ENCODE data around the gene METTL17.
"Not testable (repeated sequence)": the region's sequence is repeated elsewhere in the genome, so short reads cannot be mapped to it uniquely, and the experiment has no call there.

The METTL17 gene, protein sequence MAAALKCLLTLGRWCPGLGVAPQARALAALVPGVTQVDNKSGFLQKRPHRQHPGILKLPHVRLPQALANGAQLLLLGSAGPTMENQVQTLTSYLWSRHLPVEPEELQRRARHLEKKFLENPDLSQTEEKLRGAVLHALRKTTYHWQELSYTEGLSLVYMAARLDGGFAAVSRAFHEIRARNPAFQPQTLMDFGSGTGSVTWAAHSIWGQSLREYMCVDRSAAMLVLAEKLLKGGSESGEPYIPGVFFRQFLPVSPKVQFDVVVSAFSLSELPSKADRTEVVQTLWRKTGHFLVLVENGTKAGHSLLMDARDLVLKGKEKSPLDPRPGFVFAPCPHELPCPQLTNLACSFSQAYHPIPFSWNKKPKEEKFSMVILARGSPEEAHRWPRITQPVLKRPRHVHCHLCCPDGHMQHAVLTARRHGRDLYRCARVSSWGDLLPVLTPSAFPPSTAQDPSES

DNA sequence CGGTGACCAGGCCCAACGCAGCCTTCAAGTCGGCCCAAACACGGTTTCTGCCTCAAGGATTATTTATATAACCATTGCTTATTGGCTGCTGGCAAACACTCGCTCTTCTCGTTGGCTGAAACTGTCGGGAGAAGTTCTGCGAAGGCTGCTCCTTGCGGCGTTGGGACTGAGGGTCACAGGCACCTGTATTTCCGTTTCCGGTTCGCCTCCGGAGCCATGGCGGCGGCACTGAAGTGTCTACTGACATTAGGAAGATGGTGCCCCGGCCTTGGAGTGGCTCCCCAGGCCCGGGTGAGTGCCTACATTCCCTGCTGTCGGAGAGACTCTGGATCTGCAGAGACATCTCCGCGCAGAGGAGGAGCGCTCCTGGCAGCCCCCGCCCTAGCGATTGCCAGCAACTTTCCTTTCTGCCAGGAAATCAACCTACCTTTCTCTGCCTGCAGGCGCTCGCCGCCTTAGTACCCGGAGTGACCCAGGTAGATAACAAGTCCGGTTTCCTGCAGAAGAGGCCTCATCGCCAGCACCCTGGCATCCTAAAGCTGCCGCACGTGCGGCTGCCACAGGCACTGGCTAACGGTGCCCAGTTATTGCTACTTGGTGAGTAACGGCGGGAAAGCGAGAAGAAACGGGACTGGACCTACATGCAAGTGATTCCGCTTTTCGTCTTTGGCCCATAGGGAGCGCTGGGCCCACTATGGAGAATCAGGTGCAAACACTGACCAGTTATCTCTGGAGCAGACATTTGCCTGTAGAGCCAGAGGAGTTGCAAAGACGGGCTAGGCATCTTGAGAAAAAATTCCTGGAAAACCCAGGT is at the start of gene METTL17:
TSS of gene METTL17 (plus strand) at position 194 of the 814 bp plus-strand sequence. CDS start at position 217, 23 bp downstream.
- peak; percentile 97 to 98 for ATAC-seq (replicated peaks)
- Mint-ChIP-seq H3K4me3 (peak within 1 kb of the TSS; percentile 92), H3K36me3 (peaks cover 7 to 22% of the 10 kb centered on the region in 2 donors), H3K4me1 (peaks cover 8 to 18% of the 10 kb centered on the region in 2 donors), H3K27me3 (no peaks in the 10 kb centered on the region), H3K9me3 (no peaks in the 10 kb centered on the region), H3K27ac (peak within 1 kb of the TSS; percentile 92)
- DNase-seq, result peak; percentile 89

DNA sequence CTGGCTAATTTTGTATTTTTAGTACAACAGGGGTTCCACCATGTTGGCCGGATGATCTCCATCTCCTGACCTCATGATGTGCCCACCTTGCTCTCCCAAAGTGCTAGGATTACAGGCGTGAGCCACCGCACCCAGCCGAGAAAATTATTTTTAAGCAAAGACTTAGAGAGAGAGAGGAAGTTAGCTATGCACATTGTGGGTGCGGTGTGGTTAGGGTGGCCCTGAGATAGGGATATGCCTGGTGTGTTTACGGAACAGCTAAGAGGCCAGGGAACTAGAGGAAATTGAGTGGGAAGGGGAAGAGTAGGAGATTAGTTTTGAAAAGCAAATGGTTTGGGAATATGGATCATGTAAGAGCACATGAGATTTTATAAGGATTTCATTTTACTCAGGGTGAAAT is 44.6 kb upstream of the METTL17 start:
- H3K27me3 Mint-ChIP-seq, result peaks cover 24 to 34% of the 10 kb centered on the region in 2 donors
- not testable (repeated sequence) for H3K9me3 Mint-ChIP-seq; H3K27ac Mint-ChIP-seq; ATAC-seq (replicated peaks); H3K4me3 Mint-ChIP-seq; H3K4me1 Mint-ChIP-seq; H3K36me3 Mint-ChIP-seq; DNase-seq

DNA sequence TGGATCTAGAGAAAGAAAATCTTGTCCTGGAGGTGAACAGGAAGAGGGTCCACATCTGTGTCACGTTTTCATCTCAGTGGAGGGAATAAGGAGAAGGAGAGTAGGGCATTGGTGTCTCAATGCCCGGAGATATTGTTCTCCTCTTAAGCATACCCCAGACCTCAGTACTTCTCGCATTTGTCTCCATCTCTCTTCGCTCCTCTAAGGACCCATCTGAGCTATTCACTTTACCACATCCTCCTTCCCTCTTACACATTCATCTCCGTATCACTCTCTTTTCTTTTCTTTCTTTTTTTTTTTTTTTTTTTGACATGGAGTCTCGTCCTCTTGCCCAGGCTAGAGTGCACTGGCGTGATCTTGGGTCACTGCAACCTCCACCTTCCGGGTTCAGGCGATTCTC is 43.1 kb upstream of the METTL17 start:
- DNase-seq; H3K27ac Mint-ChIP-seq; ATAC-seq (replicated peaks); H3K4me3 Mint-ChIP-seq; H3K4me1 Mint-ChIP-seq; H3K9me3 Mint-ChIP-seq; H3K36me3 Mint-ChIP-seq: not testable (repeated sequence)
- peaks cover 28 to 36% of the 10 kb centered on the region in 2 donors for H3K27me3 Mint-ChIP-seq

DNA sequence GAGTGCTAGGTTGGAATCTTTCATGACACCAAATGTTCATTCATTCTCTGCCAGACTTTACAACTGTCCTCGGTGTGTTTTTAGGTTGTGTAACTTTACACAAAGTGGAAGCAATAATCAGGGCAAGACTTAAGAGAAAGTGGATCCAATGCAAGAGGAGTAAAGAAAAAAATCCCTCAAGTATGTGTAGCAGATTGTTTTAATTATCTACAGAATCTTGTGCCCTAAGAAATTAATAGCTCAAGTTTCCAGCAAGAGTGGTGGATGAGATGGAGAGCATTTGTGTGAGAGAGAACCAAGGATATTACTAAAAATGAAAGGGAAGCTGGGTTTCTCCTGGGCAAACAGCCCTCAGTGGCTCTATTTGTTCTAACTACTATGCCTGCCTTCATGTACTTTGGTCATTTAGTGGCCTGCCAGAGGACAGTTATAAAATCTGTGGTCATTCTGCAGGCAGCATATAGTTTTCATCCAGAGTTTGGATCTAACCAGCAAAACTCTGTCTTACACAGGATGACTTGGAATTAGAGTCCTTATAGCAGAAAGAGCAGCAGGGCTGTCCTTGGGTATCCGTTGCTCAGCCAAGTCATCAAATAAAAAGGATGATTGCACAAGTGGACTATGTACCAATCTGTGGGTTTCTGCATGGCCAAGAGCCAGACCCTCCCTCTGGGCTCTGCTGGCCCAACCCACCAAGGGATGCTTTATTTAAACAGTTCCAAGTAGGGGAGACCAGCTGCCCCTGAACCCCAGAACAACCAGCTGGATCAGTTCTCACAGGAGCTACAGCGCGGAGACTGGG is 34.8 kb upstream of the METTL17 start, which contains the start of gene RNASE2:
TSS of gene RNASE2 (plus strand) at position 752 of the 802 bp plus-strand sequence. CDS start 285 bp downstream, outside the sequence.
- not testable (repeated sequence) for H3K4me3 Mint-ChIP-seq; H3K4me1 Mint-ChIP-seq; H3K9me3 Mint-ChIP-seq; H3K27ac Mint-ChIP-seq; ATAC-seq (replicated peaks); H3K36me3 Mint-ChIP-seq; DNase-seq
- peaks cover 34 to 40% of the 10 kb centered on the region in 2 donors for H3K27me3 Mint-ChIP-seq

DNA sequence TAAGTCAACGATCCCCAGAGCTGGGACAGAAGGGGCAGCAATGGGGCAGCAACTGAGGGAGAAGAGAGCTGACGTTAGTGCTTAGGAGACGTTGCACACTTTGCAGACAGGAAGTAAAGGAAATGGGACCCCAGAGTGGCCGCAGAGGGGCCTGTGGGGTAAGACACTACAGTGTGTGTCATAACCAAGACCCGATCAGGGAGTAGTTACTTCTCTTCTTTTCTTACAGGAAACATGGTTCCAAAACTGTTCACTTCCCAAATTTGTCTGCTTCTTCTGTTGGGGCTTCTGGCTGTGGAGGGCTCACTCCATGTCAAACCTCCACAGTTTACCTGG is 34.3 kb upstream of the METTL17 start:
- not testable (repeated sequence) for H3K36me3 Mint-ChIP-seq; H3K9me3 Mint-ChIP-seq; ATAC-seq (replicated peaks); H3K4me1 Mint-ChIP-seq; DNase-seq; H3K4me3 Mint-ChIP-seq; H3K27ac Mint-ChIP-seq
- H3K27me3 Mint-ChIP-seq, result peaks cover 31 to 35% of the 10 kb centered on the region in 2 donors

DNA sequence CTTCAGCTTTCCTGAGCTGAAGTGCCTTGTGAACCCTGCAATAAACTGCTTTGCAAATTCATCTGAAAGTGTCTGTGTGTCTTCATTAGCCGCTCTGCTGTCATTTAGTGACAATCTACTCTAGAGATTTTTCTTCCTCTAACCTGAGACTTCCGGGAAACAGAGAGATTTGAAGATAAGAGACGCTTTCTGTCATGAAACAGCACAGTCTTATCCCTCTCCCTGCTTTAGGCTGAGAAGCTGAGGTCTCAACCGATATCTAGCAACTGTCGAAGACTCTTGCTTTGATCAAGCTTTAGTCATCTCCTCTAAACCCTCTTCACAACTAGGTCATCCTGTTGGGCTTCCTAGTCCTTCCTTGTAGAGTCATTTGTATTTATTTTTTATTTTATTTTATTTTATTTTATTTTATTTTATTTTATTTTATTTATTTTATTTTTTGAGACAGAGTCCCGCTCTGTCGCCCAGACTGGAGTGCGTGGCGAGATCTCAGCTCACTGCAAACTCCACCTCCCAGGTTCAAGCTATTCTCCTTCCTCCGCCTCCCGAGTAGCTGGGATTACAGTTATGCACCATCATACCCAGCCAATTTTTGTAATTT is 33.3 kb upstream of the METTL17 start:
- Mint-ChIP-seq H3K27me3 (peaks cover 31 to 34% of the 10 kb centered on the region in 2 donors), H3K36me3 (no peaks in the 10 kb centered on the region), H3K4me3 (no peak overlapping the region), H3K4me1 (peaks cover 0 to 14% of the 10 kb centered on the region in 2 donors), H3K27ac (no peak overlapping the region), H3K9me3 (no peaks in the 10 kb centered on the region)
- ATAC-seq (replicated peaks) (no peak), DNase-seq (no peak)

DNA sequence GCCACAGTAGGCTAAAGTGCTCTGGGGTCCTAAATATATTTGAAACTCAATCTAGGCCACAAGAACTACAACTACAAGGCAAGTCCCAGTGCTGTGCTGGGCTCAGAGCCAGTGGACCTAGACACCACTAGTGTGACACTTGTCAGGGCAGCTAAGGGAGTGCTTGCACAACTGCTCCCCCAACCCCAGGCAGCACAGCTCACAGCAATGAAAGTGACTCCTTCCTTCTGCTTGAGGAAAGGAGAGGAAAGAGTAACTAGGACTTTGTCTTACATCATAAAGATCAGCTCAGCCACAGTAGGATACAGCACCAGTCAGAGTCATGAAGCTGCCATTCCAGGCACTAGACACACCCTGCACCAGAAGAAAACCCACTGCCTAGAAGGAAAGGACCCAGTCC is 30.8 kb upstream of the METTL17 start:
- not testable (repeated sequence) for DNase-seq; H3K27ac Mint-ChIP-seq; H3K36me3 Mint-ChIP-seq; ATAC-seq (replicated peaks); H3K4me3 Mint-ChIP-seq; H3K9me3 Mint-ChIP-seq
- Mint-ChIP-seq H3K27me3 (peaks cover 33 to 35% of the 10 kb centered on the region in 2 donors), H3K4me1 (peaks cover 0 to 18% of the 10 kb centered on the region in 2 donors)

DNA sequence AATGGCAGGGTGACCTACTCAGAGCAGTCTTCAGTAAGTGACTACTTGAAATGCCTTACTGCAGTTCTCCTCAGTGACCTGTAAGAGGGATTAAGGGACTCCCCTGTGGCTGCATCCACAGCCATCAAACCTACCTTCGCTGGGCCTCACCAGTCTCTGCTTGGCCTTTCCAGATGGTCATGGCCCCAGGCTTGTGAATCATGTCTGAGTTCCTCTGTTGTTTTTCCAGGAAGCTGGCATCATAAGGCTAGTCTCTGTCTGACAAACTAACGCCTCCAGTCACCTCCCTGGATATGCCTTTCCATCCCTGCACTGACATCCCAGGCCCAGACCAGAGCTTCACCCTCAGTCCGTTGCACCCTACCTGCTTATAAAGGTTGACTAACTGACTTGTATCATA is 20.4 kb upstream of the METTL17 start:
- Mint-ChIP-seq H3K4me3 (no peak overlapping the region), H3K27me3 (peaks cover 45 to 51% of the 10 kb centered on the region in 2 donors)
- no peak for ATAC-seq (replicated peaks)

DNA sequence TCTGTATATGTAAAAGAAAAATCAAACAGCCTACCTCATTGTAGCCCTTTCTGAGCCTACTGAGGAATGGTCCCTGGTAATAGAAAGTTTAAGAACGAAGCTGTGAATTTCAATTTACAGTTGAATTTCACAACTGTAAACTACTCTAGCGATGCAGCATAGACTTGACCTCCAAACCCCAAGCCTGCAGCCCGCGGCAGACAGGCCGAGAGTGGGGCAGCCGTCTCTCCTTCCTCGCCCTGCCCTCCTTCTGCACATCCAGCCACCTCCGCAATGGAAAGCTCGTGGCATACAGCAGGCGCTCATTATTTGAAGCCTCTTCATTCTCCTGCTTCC is 19.2 kb upstream of the METTL17 start:
- H3K36me3 Mint-ChIP-seq, result no peaks in the 10 kb centered on the region
- H3K27me3 Mint-ChIP-seq, result peaks cover 41 to 54% of the 10 kb centered on the region in 2 donors
- no peaks in the 10 kb centered on the region for H3K9me3 Mint-ChIP-seq
- H3K4me1 Mint-ChIP-seq, result peaks cover 10 to 13% of the 10 kb centered on the region in 2 donors
- peak overlapping the region; percentile 86 to 93 for H3K4me3 Mint-ChIP-seq
- peak overlapping the region; percentile 86 for H3K27ac Mint-ChIP-seq
- DNase-seq (no peak), ATAC-seq (replicated peaks) (peak; percentile 14 to 19)

More for the DNA sequence above, 20.4 kb upstream of the METTL17 start:
- H3K36me3 Mint-ChIP-seq, result no peaks in the 10 kb centered on the region
- H3K4me1 Mint-ChIP-seq, result peaks cover 10 to 13% of the 10 kb centered on the region in 2 donors
- no peak overlapping the region for H3K27ac Mint-ChIP-seq
- H3K9me3 Mint-ChIP-seq, result no peaks in the 10 kb centered on the region
- DNase-seq, result no peak

DNA sequence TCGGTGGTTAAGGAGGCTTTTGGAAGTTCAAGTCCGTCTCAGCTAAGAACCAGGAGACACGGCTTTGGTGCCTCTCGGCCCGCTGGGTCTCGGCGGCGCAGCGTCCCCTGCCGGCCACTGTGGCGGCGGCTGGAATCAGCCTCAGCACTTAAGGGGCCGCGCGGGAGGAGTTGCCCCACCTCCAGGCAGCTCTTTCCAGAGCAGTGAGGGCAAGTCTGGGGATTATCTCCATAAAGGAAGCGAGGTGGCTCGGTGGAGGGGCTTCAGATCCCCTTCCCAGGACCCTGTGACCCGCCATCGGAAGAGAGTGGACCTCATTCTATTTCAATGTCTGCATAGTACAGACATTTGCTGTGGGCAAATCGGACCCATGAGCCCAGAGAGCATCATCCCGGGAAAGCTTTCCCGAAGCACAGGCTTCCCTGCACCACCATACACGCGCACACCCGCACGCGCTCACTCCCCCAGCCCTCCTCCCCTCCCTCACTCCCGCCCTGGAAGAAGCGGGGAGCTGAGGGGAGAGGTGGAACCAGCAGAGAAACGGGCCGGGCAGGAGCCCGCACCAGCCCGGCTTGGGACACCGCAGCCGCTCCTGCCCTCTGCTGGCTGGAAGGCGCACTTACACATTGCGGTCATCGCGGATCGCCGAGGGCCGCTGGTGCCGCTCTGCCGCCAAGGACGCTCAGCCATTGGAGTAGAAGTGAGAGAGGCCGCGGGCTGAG is 18.6 kb upstream of the METTL17 start:
- DNase-seq, result peak; percentile 80
- H3K36me3 Mint-ChIP-seq, result no peaks in the 10 kb centered on the region
- H3K27me3 Mint-ChIP-seq, result peaks cover 41 to 54% of the 10 kb centered on the region in 2 donors
- ATAC-seq (replicated peaks), result peak; percentile 90 to 95
- H3K9me3 Mint-ChIP-seq, result no peaks in the 10 kb centered on the region
- H3K4me3 Mint-ChIP-seq, result peak overlapping the region; percentile 86 to 93
- peaks cover 10 to 13% of the 10 kb centered on the region in 2 donors for H3K4me1 Mint-ChIP-seq
- peak overlapping the region; percentile 86 for H3K27ac Mint-ChIP-seq

DNA sequence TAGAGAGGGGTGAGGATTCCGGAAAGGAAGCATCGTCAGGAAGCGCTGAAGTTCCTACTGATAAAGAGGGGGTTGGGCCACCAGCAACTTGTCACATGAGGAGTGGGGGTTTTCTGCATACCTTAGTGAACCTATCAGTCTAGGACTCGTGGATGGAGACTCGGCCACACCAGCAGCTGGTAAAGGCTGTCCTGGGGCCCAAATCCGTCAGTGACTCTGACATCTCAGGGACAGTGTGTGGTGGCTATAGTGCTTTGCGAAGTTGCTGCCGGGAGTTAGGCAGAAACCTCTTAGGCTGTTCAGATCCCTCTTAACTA is 18.1 kb upstream of the METTL17 start:
- DNase-seq, result no peak
- ATAC-seq (replicated peaks), result peak; percentile 31 to 44
- H3K9me3 Mint-ChIP-seq, result no peaks in the 10 kb centered on the region
- peaks cover 41 to 54% of the 10 kb centered on the region in 2 donors for H3K27me3 Mint-ChIP-seq
- peaks cover 10 to 13% of the 10 kb centered on the region in 2 donors for H3K4me1 Mint-ChIP-seq
- H3K27ac Mint-ChIP-seq, result peak overlapping the region; percentile 42
- H3K36me3 Mint-ChIP-seq, result no peaks in the 10 kb centered on the region
- peak overlapping the region; percentile 86 to 93 for H3K4me3 Mint-ChIP-seq

DNA sequence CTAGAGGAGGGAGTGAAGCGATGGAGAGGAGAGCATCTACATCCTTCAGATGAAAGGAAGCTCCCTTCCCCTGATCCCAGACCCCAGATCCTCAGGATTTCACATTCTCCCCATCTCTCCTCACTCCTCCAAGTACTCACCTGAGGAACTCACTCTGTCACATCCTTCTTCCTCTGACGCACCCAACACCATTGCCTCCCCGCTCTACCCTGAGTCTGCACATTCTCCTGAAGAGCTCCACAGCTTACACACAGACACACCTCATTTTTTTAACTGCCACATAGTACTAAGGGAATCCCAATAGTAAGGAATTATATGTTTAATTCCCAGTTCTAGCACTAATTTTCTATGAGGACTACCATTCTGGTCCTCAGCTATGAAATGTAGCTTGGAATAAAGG is 16.3 kb upstream of the METTL17 start:
- H3K27me3 Mint-ChIP-seq, result peaks cover 31 to 39% of the 10 kb centered on the region in 2 donors
- H3K4me3 Mint-ChIP-seq, result no peak overlapping the region
- H3K27ac Mint-ChIP-seq, result no peak overlapping the region
- no peak for ATAC-seq (replicated peaks)
- no peak for DNase-seq
- no peaks in the 10 kb centered on the region for H3K9me3 Mint-ChIP-seq
- no peaks in the 10 kb centered on the region for H3K36me3 Mint-ChIP-seq
- H3K4me1 Mint-ChIP-seq, result peaks cover 10 to 13% of the 10 kb centered on the region in 2 donors

DNA sequence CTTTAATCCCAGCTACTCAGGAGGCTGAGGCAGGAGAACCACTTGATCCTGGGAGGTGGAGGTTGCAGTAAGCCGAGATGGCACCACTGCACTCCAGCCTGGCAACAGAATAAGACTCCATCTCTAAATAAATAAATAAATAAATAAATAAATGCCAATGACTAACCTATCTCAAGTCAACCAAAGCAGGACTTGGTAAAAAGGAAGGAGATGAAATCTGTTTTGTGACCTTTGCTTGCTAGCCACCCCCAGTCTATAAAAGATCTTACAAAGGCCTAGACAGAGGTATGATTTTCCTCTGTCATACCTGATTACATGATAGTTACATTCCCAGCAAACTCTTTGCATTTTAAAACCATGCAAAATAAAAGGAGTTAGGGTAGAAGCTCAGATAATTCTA is 13.5 kb upstream of the METTL17 start:
- Mint-ChIP-seq H3K9me3 (no peaks in the 10 kb centered on the region), H3K4me3 (no peak overlapping the region), H3K36me3 (no peaks in the 10 kb centered on the region), H3K27ac (no peak overlapping the region), H3K4me1 (peaks cover 4 to 5% of the 10 kb centered on the region in 2 donors), H3K27me3 (peaks cover 42 to 47% of the 10 kb centered on the region in 2 donors)
- DNase-seq (no peak), ATAC-seq (replicated peaks) (no peak)
